K562 (cell line): ENCODE results near the gene NT5C. TPM values are rescaled to one million over a fixed set of nuclear protein-coding genes. Genes with fewer than 3 reads are reported as not detected.
A peak's percentile ranks its signal among the peaks of the same experiment; 100 is the strongest.

ENCODE experiments used
- ELF4 ChIP-seq: fragments of 450-650 bp; formaldehyde crosslinking; IDR thresholded peaks from 2 replicates; pipeline ENCODE4 v1.4.0; 2022; ENCODE audit warnings: missing genetic modification characterization
- ESRRA ChIP-seq: fragments of 450-650 bp; IDR thresholded peaks from 2 replicates; pipeline ENCODE4 v1.6.1; 2014; ENCODE audit warnings: low read depth, mild to moderate bottlenecking, moderate library complexity, borderline replicate concordance
- HEY1 ChIP-seq: fragments of 250-450 bp; sonication (Bioruptor Pico); IDR thresholded peaks from 2 replicates; pipeline ENCODE4 v1.5.0; 2020; ENCODE audit warnings: mild to moderate bottlenecking, moderate library complexity, borderline replicate concordance
- JUN ChIP-seq, 2 experiments: sonication (generic) in 1 of 2; formaldehyde crosslinking in 1 of 2; IDR thresholded peaks; 2 replicates each; pipeline versions ENCODE4 v1.6.1 to v1.8.0; 2012 to 2022; ENCODE audit warnings: borderline replicate concordance in 2 of 2, mild to moderate bottlenecking in 2 of 2, improper control_type of control experiment in 1 of 2, low read depth in 1 of 2, low read length in 1 of 2, missing genetic modification reagents in 1 of 2
- MAFK ChIP-seq: IDR thresholded peaks from 2 replicates; pipeline ENCODE4 v1.6.1; 2011; ENCODE audit warnings: low read length, improper control_type of control experiment
- MBD2 ChIP-seq: sonication (generic); IDR thresholded peaks from 2 replicates; pipeline ENCODE4 v1.6.1; 2016; ENCODE audit warnings: low read depth, borderline replicate concordance
- MCM2 ChIP-seq: fragments of 450-650 bp; IDR thresholded peaks from 2 replicates; pipeline ENCODE4 v1.6.1; 2017; ENCODE audit warnings: low read depth, mild to moderate bottlenecking
- MCM5 ChIP-seq: fragments of 450-650 bp; IDR thresholded peaks from 2 replicates; pipeline ENCODE4 v1.6.1; 2016; ENCODE audit warnings: low read depth
- NRF1 ChIP-seq, 2 experiments: fragments of 450-650 bp; IDR thresholded peaks in 1 of 2; conservative IDR thresholded peaks in 1 of 2; 2 replicates each; pipeline ENCODE4 v1.6.1; 2014; ENCODE audit warnings: mild to moderate bottlenecking in 2 of 2
- PRMT5 ChIP-seq: sonication (generic); formaldehyde crosslinking; IDR thresholded peaks from 2 replicates; pipeline ENCODE4 v1.5.0; 2020; ENCODE audit warnings: missing genetic modification reagents
- SIN3B ChIP-seq: fragments of 450-650 bp; IDR thresholded peaks from 2 replicates; pipeline ENCODE4 v1.6.1; 2017; ENCODE audit warnings: low read depth, mild to moderate bottlenecking, moderate library complexity
- SMAD2 ChIP-seq: fragments of 150-350 bp; IDR thresholded peaks from 2 replicates; pipeline ENCODE4 v1.6.1; 2014; ENCODE audit warnings: low read depth, mild to moderate bottlenecking, low read length
- TCFL5 ChIP-seq: fragments of 250-450 bp; sonication (Bioruptor Pico); conservative IDR thresholded peaks from 2 replicates; pipeline ENCODE4 v1.6.1; 2021; ENCODE audit warnings: mild to moderate bottlenecking, moderate library complexity, matching md5 sums
- TEAD4 ChIP-seq, 2 experiments: sonication (generic) in 1 of 2; formaldehyde crosslinking in 1 of 2; IDR thresholded peaks; 2 replicates each; pipeline versions ENCODE4 v1.6.1 to v1.8.0; 2012 to 2022; ENCODE audit warnings: borderline replicate concordance in 1 of 2, inconsistent platforms in 1 of 2, low read length in 1 of 2, mild to moderate bottlenecking in 1 of 2, missing genetic modification reagents in 1 of 2
- ZNF174 ChIP-seq: fragments of 250-450 bp; sonication (Bioruptor Pico); IDR thresholded peaks from 2 replicates; pipeline ENCODE4 v1.4.0; 2020; ENCODE audit warnings: mild to moderate bottlenecking
- ZNF41 ChIP-seq: fragments of 250-450 bp; sonication (Bioruptor Pico); conservative IDR thresholded peaks from 2 replicates; pipeline ENCODE4 v1.4.0; 2020; ENCODE audit warnings: mild to moderate bottlenecking
- ZNF717 ChIP-seq: fragments of 250-450 bp; sonication (Bioruptor Pico); IDR thresholded peaks from 2 replicates; pipeline ENCODE4 v1.5.0; 2021
- ZNF780A ChIP-seq: fragments of 250-450 bp; sonication (Bioruptor Pico); IDR thresholded peaks from 2 replicates; pipeline ENCODE4 v1.5.0; 2021; ENCODE audit warnings: mild to moderate bottlenecking
- polyA plus RNA-seq, 8 experiments: library from polyadenylated mRNA; depleted of rRNA in 4 of 8; stranded (reverse) in 5 of 8; unstranded in 3 of 8; fragments of >200 nt; fragmentation: Nextera tagmentation in 2 of 8; fragmentation: Illumina TruSeq in 1 of 8; extraction: Ambion mirVana in 2 of 8; extraction: Trizol in 1 of 8; gene quantifications; 2 replicates each; pipeline versions ENCODE4 v1.2.1 to v1.2.3, GENCODE V29; 2011 to 2014; ENCODE audit warnings: inconsistent platforms in 1 of 8, missing spikeins in 1 of 8
- total RNA-seq, 7 experiments: library from RNA; depleted of rRNA in 6 of 7; stranded (reverse); fragments of >200 nt in 6 of 7; fragmentation: Illumina TruSeq in 2 of 7; extraction: Trizol in 2 of 7; gene quantifications; 2 replicates each; pipeline versions ENCODE4 v1.2.1 to v1.2.3, GENCODE V29; 2011 to 2021; ENCODE audit warnings: low replicate concordance in 1 of 7
- TF ChIP-seq, protein P1 (sequence below): sonication (generic); formaldehyde crosslinking; IDR thresholded peaks from 2 replicates; pipeline ENCODE4 v1.9.0; 2022; ENCODE audit warnings: mild to moderate bottlenecking, missing genetic modification reagents
- TF ChIP-seq, protein P2 (sequence below): fragments of 250-450 bp; sonication (Bioruptor Pico); IDR thresholded peaks from 2 replicates; pipeline ENCODE4 v1.8.0; 2021; ENCODE audit warnings: borderline replicate concordance, mild to moderate bottlenecking, moderate library complexity; ENCODE audit not compliant: poor library complexity, severe bottlenecking
- TF ChIP-seq, protein P3 (sequence below): fragments of 250-450 bp; sonication (Bioruptor Pico); IDR thresholded peaks from 2 replicates; pipeline ENCODE4 v1.5.1; 2021; ENCODE audit warnings: mild to moderate bottlenecking

NT5C gene
- total and polyA plus RNA-seq, 9 of the 15 experiments (the other 6 are each of a cell fraction or from before 2014, with no cell fraction given) = 2.9 to 205 (median 45.0) TPM

DNA sequence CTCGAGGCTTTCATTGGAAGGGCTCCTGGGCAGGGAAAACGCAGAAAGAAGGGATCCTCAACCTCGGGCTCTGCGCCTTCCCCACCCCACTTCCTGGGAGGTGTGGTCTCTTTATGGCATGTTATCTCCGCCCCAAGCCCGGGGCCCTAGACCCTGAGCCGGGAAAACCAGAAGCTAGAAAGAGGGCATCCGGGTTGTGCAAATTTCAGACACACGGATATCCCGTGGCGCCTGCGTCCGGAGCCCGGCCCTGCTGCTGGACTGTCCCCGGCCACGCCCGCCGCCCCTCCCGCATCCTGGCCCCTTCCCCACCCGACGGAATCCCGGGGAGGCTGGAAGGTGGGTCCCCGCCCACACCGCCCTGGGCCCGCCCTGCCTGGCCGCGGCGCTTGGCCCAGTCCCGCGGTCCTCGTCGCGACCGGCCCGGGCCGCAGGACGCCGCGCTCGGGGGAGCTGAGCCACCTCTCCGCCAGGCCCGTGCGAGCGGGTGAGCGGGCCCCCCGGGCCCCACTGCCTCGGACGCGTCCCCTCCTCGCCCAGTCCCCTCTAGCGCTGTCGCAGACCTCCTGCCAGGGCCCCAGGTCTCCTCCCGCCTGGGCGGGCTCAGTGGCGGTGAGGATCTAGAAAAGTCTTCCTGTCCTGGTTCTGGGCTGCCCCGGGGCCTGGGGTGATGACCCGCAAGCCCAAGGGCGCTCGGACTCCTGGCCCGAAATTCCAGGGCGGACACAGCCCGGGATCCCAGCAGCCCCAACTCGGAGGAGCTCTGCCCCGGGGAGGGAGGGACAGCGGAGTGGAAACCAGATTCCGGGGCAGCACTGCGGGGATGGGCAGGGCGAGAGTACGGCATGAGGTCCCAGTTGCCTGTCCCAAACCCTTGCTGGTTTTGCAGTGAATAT is 43.7 kb downstream of the NT5C start, which contains the start of gene SLC16A5 (continued):
- TF ChIP-seq TEAD4 (IDR thresholded peaks at IDR 0.05; ENCODE audit: low read length) (no peak), TEAD4 (CRISPR knock-in tag; IDR thresholded peaks at IDR 0.05; ENCODE audit: borderline replicate concordance) (no peak), MAFK (no peak), JUN (IDR thresholded peaks at IDR 0.05; ENCODE audit: borderline replicate concordance, low read depth, low read length) (no peak), JUN (CRISPR knock-in tag; IDR thresholded peaks at IDR 0.05; ENCODE audit: borderline replicate concordance) (no peak), PRMT5 (no peak), ESRRA (0 out of 2 replicates have a peak, but pooled peaks have one; percentile 14), MCM2 (no peak), SMAD2 (no peak), ZNF717 (CRISPR knock-in tag) (no peak), SIN3B (no peak), MCM5 (no peak), ELF4 (CRISPR knock-in tag) (no peak), ZNF41 (CRISPR knock-in tag) (no peak), MBD2 (no peak), HEY1 (CRISPR knock-in tag) (no peak), TCFL5 (no peak), NRF1 (conservative IDR thresholded peaks at IDR 0.05 in 1 of 2, IDR thresholded peaks at IDR 0.05 in 1 of 2) (peak; percentile 85 to 87), ZNF174 (CRISPR knock-in tag) (no peak), ZNF780A (CRISPR knock-in tag) (no peak)
- TF ChIP-seq, protein P1, sequence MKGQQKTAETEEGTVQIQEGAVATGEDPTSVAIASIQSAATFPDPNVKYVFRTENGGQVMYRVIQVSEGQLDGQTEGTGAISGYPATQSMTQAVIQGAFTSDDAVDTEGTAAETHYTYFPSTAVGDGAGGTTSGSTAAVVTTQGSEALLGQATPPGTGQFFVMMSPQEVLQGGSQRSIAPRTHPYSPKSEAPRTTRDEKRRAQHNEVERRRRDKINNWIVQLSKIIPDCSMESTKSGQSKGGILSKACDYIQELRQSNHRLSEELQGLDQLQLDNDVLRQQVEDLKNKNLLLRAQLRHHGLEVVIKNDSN (CRISPR knock-in tag) = 0 out of 2 replicates have a peak, but pooled peaks have one; percentile 32
- TF ChIP-seq, protein P2, sequence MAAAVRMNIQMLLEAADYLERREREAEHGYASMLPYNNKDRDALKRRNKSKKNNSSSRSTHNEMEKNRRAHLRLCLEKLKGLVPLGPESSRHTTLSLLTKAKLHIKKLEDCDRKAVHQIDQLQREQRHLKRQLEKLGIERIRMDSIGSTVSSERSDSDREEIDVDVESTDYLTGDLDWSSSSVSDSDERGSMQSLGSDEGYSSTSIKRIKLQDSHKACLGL (CRISPR knock-in tag) = no peak
- TF ChIP-seq, protein P3, sequence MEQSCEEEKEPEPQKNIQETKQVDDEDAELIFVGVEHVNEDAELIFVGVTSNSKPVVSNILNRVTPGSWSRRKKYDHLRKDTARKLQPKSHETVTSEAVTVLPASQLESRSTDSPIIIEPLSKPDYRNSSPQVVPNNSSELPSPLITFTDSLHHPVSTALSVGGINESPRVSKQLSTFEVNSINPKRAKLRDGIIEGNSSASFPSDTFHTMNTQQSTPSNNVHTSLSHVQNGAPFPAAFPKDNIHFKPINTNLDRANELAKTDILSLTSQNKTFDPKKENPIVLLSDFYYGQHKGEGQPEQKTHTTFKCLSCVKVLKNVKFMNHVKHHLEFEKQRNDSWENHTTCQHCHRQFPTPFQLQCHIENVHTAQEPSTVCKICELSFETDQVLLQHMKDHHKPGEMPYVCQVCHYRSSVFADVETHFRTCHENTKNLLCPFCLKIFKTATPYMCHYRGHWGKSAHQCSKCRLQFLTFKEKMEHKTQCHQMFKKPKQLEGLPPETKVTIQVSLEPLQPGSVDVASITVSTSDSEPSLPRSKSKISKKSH (CRISPR knock-in tag) = no peak
